HepG2 (cell line): ENCODE measurements around the gene MTARC1. TPM values are rescaled to one million over a fixed set of nuclear protein-coding genes. Genes with fewer than 3 reads are reported as not detected.

Experiments
- ATAC-seq: fragments of 200-7000 bp; cut with Tn5 transposase; 3 replicates; pipeline ENCODE4 v1.9.1; 2020; ENCODE audit warnings: mild to moderate bottlenecking, moderate library complexity
- BruUV-seq: library from RNA; stranded (reverse); fragments of 400-500 nt; replicated peaks from 2 replicates; lab custom pipeline; 2021; lab: Mats Ljungman, UMichigan
- CTCF ChIA-PET: fragments of 300-600 bp; formaldehyde crosslinking; extraction: SDS; loops from one replicate; lab custom pipeline; 2021; ENCODE audit warnings: low total read pairs, inconsistent platforms, low intra/inter-chr PET ratio; lab: Yijun Ruan, JAX
- POLR2A ChIA-PET: fragments of 350-600 bp; sonication (Branson Sonifier 250); formaldehyde crosslinking; loops from one replicate; lab custom pipeline; 2020; ENCODE audit warnings: antibody characterized with exemption, inconsistent platforms; lab: Yijun Ruan, JAX
- DNase-seq: peaks from one replicate; pipeline ENCODE4 v3.0.0-alpha.2; 2015; ENCODE audit warnings: low spot score
- FAIRE-seq: peaks from 3 replicates; lab custom pipeline; 2011; peaks lifted over from hg19 to GRCh38; lab: Jason Lieb, UNC
- H2AFZ ChIP-seq: one replicate; pipeline ENCODE4 v1.6.1; 2011; ENCODE audit warnings: low read length, inconsistent platforms
- H3K27ac ChIP-seq: fragments of 300-600 bp; 3 replicates; pipeline ENCODE4 v1.8.0; 2011; ENCODE audit warnings: mixed run types, mild to moderate bottlenecking, mixed read lengths, low read length, inconsistent platforms; ENCODE audit not compliant: insufficient read depth; ENCODE audit errors: extremely low read length
- H3K27me3 ChIP-seq, 2 experiments: fragments of 200-600 bp in 1 of 2; 2 replicates in 1 of 2; 3 replicates in 1 of 2; pipeline versions ENCODE4 v1.6.0 to v1.8.0; 2011; ENCODE audit warnings: low read length in 2 of 2, mild to moderate bottlenecking in 2 of 2, moderate library complexity in 2 of 2, inconsistent platforms in 1 of 2; ENCODE audit not compliant: insufficient read depth in 2 of 2, control insufficient read depth in 1 of 2
- H3K36me3 ChIP-seq, 2 experiments: fragments of 200-600 bp in 1 of 2; replicated peaks in 1 of 2; 2 replicates in 1 of 2; 3 replicates in 1 of 2; pipeline versions ENCODE4 v1.5.1 to v1.8.0; 2011; ENCODE audit warnings: low read length in 2 of 2, inconsistent platforms in 1 of 2; ENCODE audit not compliant: insufficient read depth in 2 of 2, control insufficient read depth in 1 of 2
- H3K4me1 ChIP-seq: 2 replicates; pipeline ENCODE4 v1.5.1; 2012; ENCODE audit warnings: low read length, inconsistent platforms; ENCODE audit not compliant: insufficient read depth
- H3K4me2 ChIP-seq: 2 replicates; pipeline ENCODE4 v1.6.0; 2011; ENCODE audit warnings: low read depth, low read length, inconsistent platforms
- H3K4me3 ChIP-seq, 3 experiments: fragments of 200-600 bp in 1 of 3; sonication (generic), shearing (Covaris generic) in 1 of 3; replicated peaks in 1 of 3; 2 replicates each; pipeline ENCODE4 v1.5.1; 2011 to 2016; ENCODE audit warnings: low read length in 3 of 3, inconsistent platforms in 2 of 3, low read depth in 2 of 3, mild to moderate bottlenecking in 2 of 3, control low read depth in 1 of 3, mixed read lengths in 1 of 3; ENCODE audit not compliant: insufficient read depth in 1 of 3
- H3K79me2 ChIP-seq: one replicate; pipeline ENCODE4 v1.6.1; 2011; ENCODE audit warnings: low read length, inconsistent platforms; ENCODE audit not compliant: insufficient read depth
- H3K9ac ChIP-seq: 2 replicates; pipeline ENCODE4 v1.6.0; 2011; ENCODE audit warnings: mild to moderate bottlenecking, low read depth, low read length, inconsistent platforms; ENCODE audit not compliant: insufficient read depth
- H3K9me3 ChIP-seq: 2 replicates; pipeline ENCODE4 v1.5.1; 2012; ENCODE audit warnings: mild to moderate bottlenecking, low read length
- H4K20me1 ChIP-seq: 2 replicates; pipeline ENCODE4 v1.6.0; 2011; ENCODE audit warnings: inconsistent platforms, mild to moderate bottlenecking, low read length, moderate library complexity; ENCODE audit not compliant: insufficient read depth
- FOXP1 ChIP-seq, 2 experiments: fragments of 450-650 bp in 1 of 2; IDR thresholded peaks; 2 replicates each; pipeline ENCODE4 v1.6.1; 2017 to 2018; ENCODE audit warnings: antibody characterized with exemption in 1 of 2
- GATAD2A ChIP-seq: IDR thresholded peaks from 2 replicates; pipeline ENCODE4 v1.6.1; 2016
- KMT2B ChIP-seq: IDR thresholded peaks from 2 replicates; pipeline ENCODE4 v1.6.1; 2016; ENCODE audit warnings: missing genetic modification reagents, missing compliant biosample characterization
- RARA ChIP-seq: IDR thresholded peaks from 2 replicates; pipeline ENCODE4 v1.6.1; 2016; ENCODE audit warnings: missing genetic modification reagents, missing compliant biosample characterization
- ZNF17 ChIP-seq: sonication (generic); formaldehyde crosslinking; IDR thresholded peaks from 2 replicates; pipeline ENCODE4 v1.5.0; 2020; ENCODE audit warnings: mild to moderate bottlenecking, missing genetic modification reagents
- ZNF83 ChIP-seq: sonication (generic); formaldehyde crosslinking; IDR thresholded peaks from 2 replicates; pipeline ENCODE4 v1.4.0; 2020; ENCODE audit warnings: missing genetic modification reagents, mild to moderate bottlenecking, borderline replicate concordance
- WGBS: methylation state at CpG from one replicate; pipeline ENCODE4 v1.1.6; 2017; ENCODE audit warnings: low lambda C conversion rate; 5-methylcytosine and 5-hydroxymethylcytosine counted together
- in situ Hi-C: cut with HindIII; loops from 2 replicates; pipeline ENCODE4 v1.10.0; 2017; ENCODE audit warnings: low pct_unique_long_range_greater_than_20kb; ENCODE audit not compliant: extremely low pct_ligation_motif_present
- intact Hi-C: fragments of 100-400 bp; cut with micrococcal nuclease; formaldehyde crosslinking; loops from one replicate; pipeline ENCODE4 v1.10.0; 2022; ENCODE audit not compliant: unreplicated experiment
- polyA plus RNA-seq, 8 experiments: library from polyadenylated mRNA; depleted of rRNA in 3 of 8; stranded (reverse) in 7 of 8; unstranded in 1 of 8; fragments of >200 nt; fragmentation: Illumina TruSeq in 4 of 8; extraction: Trizol in 4 of 8; gene quantifications; 2 replicates each; pipeline versions ENCODE4 v1.2.1 to v1.2.3, GENCODE V29; 2011 to 2016; ENCODE audit warnings: low read depth in 4 of 8, missing spikeins in 1 of 8, mixed read lengths in 1 of 8; ENCODE audit not compliant: insufficient read depth in 1 of 8
- total RNA-seq, 5 experiments: library from RNA; depleted of rRNA; stranded (reverse); fragments of >200 nt; fragmentation: Illumina TruSeq; extraction: Trizol; gene quantifications; 2 replicates each; pipeline ENCODE4 v1.2.3, GENCODE V29; 2016; ENCODE audit warnings: low read depth in 1 of 5
- TF ChIP-seq, protein P1 (sequence below): fragments of 450-650 bp; IDR thresholded peaks from 2 replicates; pipeline ENCODE4 v1.6.1; 2016
- TF ChIP-seq, protein P2 (sequence below): sonication (generic); formaldehyde crosslinking; IDR thresholded peaks from 2 replicates; pipeline ENCODE4 v1.5.1; 2020; ENCODE audit warnings: missing genetic modification reagents, mild to moderate bottlenecking, borderline replicate concordance
- TF ChIP-seq, protein P3 (sequence below): sonication (generic); formaldehyde crosslinking; conservative IDR thresholded peaks from 2 replicates; pipeline ENCODE4 v1.4.0; 2020; ENCODE audit warnings: mild to moderate bottlenecking, missing genetic modification reagents, moderate library complexity

Gene MTARC1
- total and polyA plus RNA-seq, 2 of the 13 experiments (the other 11 are each of a cell fraction or from before 2014, with no cell fraction given), result 19.4 to 106 TPM

DNA sequence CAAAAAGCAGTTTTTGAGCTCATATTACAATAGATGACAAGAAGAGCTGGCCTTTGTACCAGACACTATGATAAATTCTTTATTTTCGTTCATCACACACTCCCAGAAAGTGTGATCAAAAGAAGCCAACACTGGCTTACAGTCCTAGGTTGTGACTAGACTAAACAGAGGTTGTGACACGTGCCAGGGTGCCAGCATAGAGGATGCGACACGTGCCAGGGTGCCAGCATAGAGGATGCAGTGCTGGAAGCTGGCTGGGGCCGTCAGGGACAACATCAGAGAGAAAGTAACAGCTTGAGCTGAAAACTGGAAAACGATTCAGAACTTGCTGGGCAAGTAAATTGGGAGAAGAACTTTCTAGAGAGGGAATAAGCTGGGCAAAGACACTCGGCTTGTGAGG lies 2.2 kb downstream of the MTARC1 start:
- TF ChIP-seq ZNF83 (CRISPR knock-in tag), result no peak
- TF ChIP-seq, protein P1, sequence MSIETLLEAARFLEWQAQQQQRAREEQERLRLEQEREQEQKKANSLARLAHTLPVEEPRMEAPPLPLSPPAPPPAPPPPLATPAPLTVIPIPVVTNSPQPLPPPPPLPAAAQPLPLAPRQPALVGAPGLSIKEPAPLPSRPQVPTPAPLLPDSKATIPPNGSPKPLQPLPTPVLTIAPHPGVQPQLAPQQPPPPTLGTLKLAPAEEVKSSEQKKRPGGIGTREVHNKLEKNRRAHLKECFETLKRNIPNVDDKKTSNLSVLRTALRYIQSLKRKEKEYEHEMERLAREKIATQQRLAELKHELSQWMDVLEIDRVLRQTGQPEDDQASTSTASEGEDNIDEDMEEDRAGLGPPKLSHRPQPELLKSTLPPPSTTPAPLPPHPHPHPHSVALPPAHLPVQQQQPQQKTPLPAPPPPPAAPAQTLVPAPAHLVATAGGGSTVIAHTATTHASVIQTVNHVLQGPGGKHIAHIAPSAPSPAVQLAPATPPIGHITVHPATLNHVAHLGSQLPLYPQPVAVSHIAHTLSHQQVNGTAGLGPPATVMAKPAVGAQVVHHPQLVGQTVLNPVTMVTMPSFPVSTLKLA, result peak; percentile 61
- no peak overlapping the region for H3K4me3 ChIP-seq
- H3K27ac ChIP-seq, result no peak overlapping the region
- H3K4me1 ChIP-seq, result peaks cover 40% of the 10 kb centered on the region
- peaks cover 23% of the 10 kb centered on the region for H3K79me2 ChIP-seq
- no peaks in the 10 kb centered on the region; the same call in 1 of the 2 replicates for H4K20me1 ChIP-seq
- H3K9ac ChIP-seq, result 0 out of 2 replicates have a peak overlapping the region, but pooled peaks have one; percentile 20
- POLR2A ChIA-PET, result no interaction called here
- no peak overlapping the region for H2AFZ ChIP-seq
- peak overlapping the region; percentile 88 for H3K4me2 ChIP-seq
- BruUV-seq, result no TSS peak
- WGBS, result 79% methylated on average over 7 of the region's 7 CpGs
- no peak for DNase-seq
- CTCF ChIA-PET, result no interaction called here
- in situ Hi-C loops, result loop anchor here (10.0 to 25.0 kb wide), 2 partner anchors 252 to 514 kb away; partner anchors contain the start of genes MARK1 and RAB3GAP2
- no peaks in the 10 kb centered on the region for H3K27me3 ChIP-seq
- peaks cover 2 to 8% of the 10 kb centered on the region in 2 experiments; a peak in 1 of 5 replicates for H3K36me3 ChIP-seq
- intact Hi-C loops, result loop anchor here (5.0 kb wide), 1 partner anchor 1828 kb away; the partner anchor contains the start of gene MIA3
- H3K9me3 ChIP-seq, result no peaks in the 10 kb centered on the region
- ATAC-seq, result no peak
- FAIRE-seq, result no peak

DNA sequence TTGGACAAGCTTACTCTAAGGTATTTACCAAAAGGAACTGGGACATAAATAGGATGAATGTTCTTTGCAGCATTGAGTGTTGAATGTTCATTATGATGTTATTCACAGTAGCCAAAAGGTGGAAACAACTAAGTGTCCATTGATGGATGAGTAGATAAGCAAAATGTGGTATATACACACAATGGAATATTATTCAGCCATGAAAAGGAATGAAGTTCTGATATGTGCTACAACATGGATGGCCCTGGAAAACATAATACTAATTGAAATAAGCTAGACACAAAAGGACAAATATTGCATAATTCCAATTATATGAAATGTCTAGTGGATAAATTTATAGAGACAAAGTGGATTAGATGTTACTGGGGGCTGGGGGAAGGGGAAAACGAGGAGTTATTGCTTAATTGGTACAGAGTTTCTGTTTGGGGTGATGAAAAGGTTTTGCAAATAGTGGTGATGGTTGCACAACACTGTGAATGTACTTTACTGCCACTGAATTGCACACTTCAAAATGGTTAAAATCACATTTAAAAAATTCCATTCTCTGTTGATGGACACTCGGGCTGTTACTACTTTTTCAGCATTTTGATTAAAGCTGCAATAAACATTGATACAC lies 2.9 kb downstream of the MTARC1 start:
- Histone ChIP-seq H4K20me1 (no peaks in the 10 kb centered on the region; the same call in 1 of the 2 replicates), H3K36me3 (peaks cover 2 to 8% of the 10 kb centered on the region in 2 experiments; a peak in 1 of 5 replicates), H2AFZ (no peak overlapping the region), H3K27ac (peak overlapping the region; percentile 7), H3K4me2 (no peak overlapping the region), H3K27me3 (no peaks in the 10 kb centered on the region), H3K4me1 (peaks cover 40% of the 10 kb centered on the region), H3K4me3 (no peak overlapping the region), H3K9me3 (no peaks in the 10 kb centered on the region), H3K79me2 (peaks cover 23% of the 10 kb centered on the region), H3K9ac (no peak overlapping the region)
- peak; percentile 51 for FAIRE-seq
- ChIA-PET POLR2A (no interaction called here), CTCF (no interaction called here)
- in situ Hi-C loops, result loop anchor here (10.0 to 25.0 kb wide), 2 partner anchors 252 to 515 kb away; partner anchors contain the start of genes MARK1 and RAB3GAP2
- BruUV-seq, result TSS peak; percentile 47
- intact Hi-C loops, result loop anchor here (5.0 kb wide), 1 partner anchor 1828 kb away; the partner anchor contains the start of gene MIA3
- ATAC-seq, result no peak
- DNase-seq, result peak; percentile 27
- WGBS, result 34% methylated on average over 2 of the region's 2 CpGs
- TF ChIP-seq, protein P2, sequence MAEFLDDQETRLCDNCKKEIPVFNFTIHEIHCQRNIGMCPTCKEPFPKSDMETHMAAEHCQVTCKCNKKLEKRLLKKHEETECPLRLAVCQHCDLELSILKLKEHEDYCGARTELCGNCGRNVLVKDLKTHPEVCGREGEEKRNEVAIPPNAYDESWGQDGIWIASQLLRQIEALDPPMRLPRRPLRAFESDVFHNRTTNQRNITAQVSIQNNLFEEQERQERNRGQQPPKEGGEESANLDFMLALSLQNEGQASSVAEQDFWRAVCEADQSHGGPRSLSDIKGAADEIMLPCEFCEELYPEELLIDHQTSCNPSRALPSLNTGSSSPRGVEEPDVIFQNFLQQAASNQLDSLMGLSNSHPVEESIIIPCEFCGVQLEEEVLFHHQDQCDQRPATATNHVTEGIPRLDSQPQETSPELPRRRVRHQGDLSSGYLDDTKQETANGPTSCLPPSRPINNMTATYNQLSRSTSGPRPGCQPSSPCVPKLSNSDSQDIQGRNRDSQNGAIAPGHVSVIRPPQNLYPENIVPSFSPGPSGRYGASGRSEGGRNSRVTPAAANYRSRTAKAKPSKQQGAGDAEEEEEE (CRISPR knock-in tag), result no peak
- TF ChIP-seq ZNF17 (CRISPR knock-in tag), result no peak
- 0 out of 2 replicates have a peak, but pooled peaks have one; percentile 15 for TF ChIP-seq RARA
- TF ChIP-seq KMT2B (CRISPR knock-in tag), result no peak
- TF ChIP-seq, protein P3, sequence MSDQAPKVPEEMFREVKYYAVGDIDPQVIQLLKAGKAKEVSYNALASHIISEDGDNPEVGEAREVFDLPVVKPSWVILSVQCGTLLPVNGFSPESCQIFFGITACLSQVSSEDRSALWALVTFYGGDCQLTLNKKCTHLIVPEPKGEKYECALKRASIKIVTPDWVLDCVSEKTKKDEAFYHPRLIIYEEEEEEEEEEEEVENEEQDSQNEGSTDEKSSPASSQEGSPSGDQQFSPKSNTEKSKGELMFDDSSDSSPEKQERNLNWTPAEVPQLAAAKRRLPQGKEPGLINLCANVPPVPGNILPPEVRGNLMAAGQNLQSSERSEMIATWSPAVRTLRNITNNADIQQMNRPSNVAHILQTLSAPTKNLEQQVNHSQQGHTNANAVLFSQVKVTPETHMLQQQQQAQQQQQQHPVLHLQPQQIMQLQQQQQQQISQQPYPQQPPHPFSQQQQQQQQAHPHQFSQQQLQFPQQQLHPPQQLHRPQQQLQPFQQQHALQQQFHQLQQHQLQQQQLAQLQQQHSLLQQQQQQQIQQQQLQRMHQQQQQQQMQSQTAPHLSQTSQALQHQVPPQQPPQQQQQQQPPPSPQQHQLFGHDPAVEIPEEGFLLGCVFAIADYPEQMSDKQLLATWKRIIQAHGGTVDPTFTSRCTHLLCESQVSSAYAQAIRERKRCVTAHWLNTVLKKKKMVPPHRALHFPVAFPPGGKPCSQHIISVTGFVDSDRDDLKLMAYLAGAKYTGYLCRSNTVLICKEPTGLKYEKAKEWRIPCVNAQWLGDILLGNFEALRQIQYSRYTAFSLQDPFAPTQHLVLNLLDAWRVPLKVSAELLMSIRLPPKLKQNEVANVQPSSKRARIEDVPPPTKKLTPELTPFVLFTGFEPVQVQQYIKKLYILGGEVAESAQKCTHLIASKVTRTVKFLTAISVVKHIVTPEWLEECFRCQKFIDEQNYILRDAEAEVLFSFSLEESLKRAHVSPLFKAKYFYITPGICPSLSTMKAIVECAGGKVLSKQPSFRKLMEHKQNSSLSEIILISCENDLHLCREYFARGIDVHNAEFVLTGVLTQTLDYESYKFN (CRISPR knock-in tag), result 0 out of 2 replicates have a peak, but pooled peaks have one; percentile 13
- TF ChIP-seq GATAD2A, result peak; percentile 47; the same call in 1 of the 2 replicates
- no peak for TF ChIP-seq FOXP1 (IDR thresholded peaks at IDR 0.05)
- TF ChIP-seq FOXP1 (CRISPR knock-in tag; IDR thresholded peaks at IDR 0.05), result no peak
